IPS-18c (cell line): ENCODE measurements around the gene BHLHA9.
"Not testable (repeated sequence)": the region's sequence is repeated elsewhere in the genome, so short reads cannot be mapped to it uniquely, and the experiment has no call there.

Experiments used
- H3K4me3 ChIP-seq: 2 replicates; pipeline ENCODE4 v1.7.0; 2013; ENCODE audit warnings: low read depth, mild to moderate bottlenecking, low read length, moderate library complexity; ENCODE audit not compliant: insufficient read depth
- H3K9me3 ChIP-seq: one replicate; pipeline ENCODE4 v1.6.1; 2013; ENCODE audit warnings: mild to moderate bottlenecking, low read length, moderate library complexity; ENCODE audit not compliant: control insufficient read depth, insufficient read depth

Gene BHLHA9

GRCh38 chr17:1240426-1240825, 29.8 kb upstream of the BHLHA9 start:
- not testable (repeated sequence) for H3K9me3 ChIP-seq, H3K4me3 ChIP-seq

- no peaks in the 10 kb centered on the region for H3K9me3 ChIP-seq
- no peak overlapping the region for H3K4me3 ChIP-seq
Measured at GRCh38 chr17:1241929-1242328, 28.3 kb upstream of the BHLHA9 start.

GRCh38 chr17:1244606-1245012, 25.6 kb upstream of the BHLHA9 start:
- no peak overlapping the region for H3K4me3 ChIP-seq
- peaks cover 2% of the 10 kb centered on the region for H3K9me3 ChIP-seq

- Histone ChIP-seq H3K4me3 (no peak overlapping the region), H3K9me3 (peaks cover 2% of the 10 kb centered on the region)
Measured at GRCh38 chr17:1251866-1252608, 18.2 kb upstream of the BHLHA9 start.

- no peak overlapping the region for H3K4me3 ChIP-seq
- no peaks in the 10 kb centered on the region for H3K9me3 ChIP-seq
Measured at GRCh38 chr17:1255041-1255440, 15.2 kb upstream of the BHLHA9 start.

- Histone ChIP-seq H3K9me3 (no peaks in the 10 kb centered on the region), H3K4me3 (no peak overlapping the region)
Measured at GRCh38 chr17:1256699-1257098, 13.5 kb upstream of the BHLHA9 start.

GRCh38 chr17:1260086-1260769, 10.0 kb upstream of the BHLHA9 start:
- H3K9me3 ChIP-seq: no peaks in the 10 kb centered on the region
- peak overlapping the region; percentile 44 for H3K4me3 ChIP-seq

- Histone ChIP-seq H3K9me3 (no peaks in the 10 kb centered on the region), H3K4me3 (no peak overlapping the region)
Measured at GRCh38 chr17:1260770-1261161, 9.5 kb upstream of the BHLHA9 start.

GRCh38 chr17:1264196-1264595, 6.0 kb upstream of the BHLHA9 start:
- no peaks in the 10 kb centered on the region for H3K9me3 ChIP-seq
- no peak overlapping the region for H3K4me3 ChIP-seq

- H3K4me3 ChIP-seq: peak overlapping the region; percentile 81
- H3K9me3 ChIP-seq: no peaks in the 10 kb centered on the region
Measured at GRCh38 chr17:1267471-1267943, 2.7 kb upstream of the BHLHA9 start.

GRCh38 chr17:1271030-1271423, 783 bp downstream of the BHLHA9 start:
- no peaks in the 10 kb centered on the region for H3K9me3 ChIP-seq
- H3K4me3 ChIP-seq: no peak overlapping the region

GRCh38 chr17:1271441-1271840, 1.2 kb downstream of the BHLHA9 start:
- H3K4me3 ChIP-seq: no peak overlapping the region
- no peaks in the 10 kb centered on the region for H3K9me3 ChIP-seq

GRCh38 chr17:1272701-1273100, 2.5 kb downstream of the BHLHA9 start:
- H3K9me3 ChIP-seq: no peaks in the 10 kb centered on the region
- H3K4me3 ChIP-seq: no peak overlapping the region

- Histone ChIP-seq H3K4me3 (no peak overlapping the region), H3K9me3 (no peaks in the 10 kb centered on the region)
Measured at GRCh38 chr17:1273492-1274244, 3.4 kb downstream of the BHLHA9 start.

GRCh38 chr17:1274245-1274608, 4.0 kb downstream of the BHLHA9 start:
- Histone ChIP-seq H3K9me3 (no peaks in the 10 kb centered on the region), H3K4me3 (no peak overlapping the region)

GRCh38 chr17:1275205-1275961, 5.1 kb downstream of the BHLHA9 start:
- Histone ChIP-seq H3K4me3 (no peak overlapping the region), H3K9me3 (no peaks in the 10 kb centered on the region)

GRCh38 chr17:1275962-1276736, 5.9 kb downstream of the BHLHA9 start:
- no peak overlapping the region for H3K4me3 ChIP-seq

More at GRCh38 chr17:1275962-1276736, 5.9 kb downstream of the BHLHA9 start:
- H3K9me3 ChIP-seq: no peaks in the 10 kb centered on the region
